ENCODE measurements around the gene EPC2.

Gene EPC2

DNA sequence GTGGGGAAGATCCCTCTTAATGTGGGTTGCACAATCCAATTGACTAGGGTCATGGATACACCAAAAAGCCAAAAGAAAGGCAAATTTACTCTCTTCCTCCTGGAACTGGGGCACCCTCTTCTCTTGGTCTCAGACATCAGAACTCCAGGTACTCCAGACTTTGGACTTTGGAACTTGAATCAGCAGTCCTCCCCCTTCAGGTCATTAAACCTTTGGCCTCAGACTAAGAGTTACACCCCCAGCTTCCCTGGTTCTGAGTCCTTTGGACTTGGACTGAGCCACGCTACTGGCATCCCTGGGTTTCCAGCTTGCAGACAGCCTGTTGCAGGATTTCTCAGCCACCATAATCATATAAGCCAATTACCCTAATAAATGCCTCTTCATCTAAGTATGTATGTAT, 179.6 kb downstream of the EPC2 start:
- Mint-ChIP-seq H3K9me3 (peaks cover 5% of the 10 kb centered on the region in 2 donors), H3K36me3 (ENCODE audit: insufficient read depth) (no peaks in the 10 kb centered on the region), H3K27me3 (peaks cover 8 to 14% of the 10 kb centered on the region in 2 donors), H3K4me3 (no peak overlapping the region), H3K4me1 (ENCODE audit: low read depth in 2 of 2) (no peaks in the 10 kb centered on the region), H3K27ac (no peak overlapping the region)
- DNase-seq: no peak
- no peak for ATAC-seq (replicated peaks)

DNA sequence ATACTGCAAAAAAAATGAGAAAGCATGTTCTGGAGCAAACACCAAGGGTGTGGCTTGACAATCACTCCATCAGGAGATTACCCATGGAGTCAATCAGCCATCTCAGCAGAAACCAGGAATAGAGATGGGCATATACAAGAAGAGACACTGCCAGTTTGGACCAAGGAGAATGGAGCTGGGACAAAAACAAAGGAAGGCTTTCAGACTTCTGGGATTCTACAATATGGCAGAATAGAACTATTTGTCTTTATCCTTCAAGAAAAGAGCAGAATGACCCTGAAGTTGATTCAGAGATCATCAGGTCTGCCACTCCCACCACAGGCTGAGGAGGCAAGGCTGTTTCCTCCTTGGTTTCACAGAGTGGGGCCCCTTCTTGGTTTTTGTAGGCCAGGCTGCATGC, 182.2 kb downstream of the EPC2 start:
- Mint-ChIP-seq H3K27me3 (peaks cover 24 to 30% of the 10 kb centered on the region in 2 donors), H3K4me1 (ENCODE audit: low read depth in 2 of 2) (no peaks in the 10 kb centered on the region), H3K9me3 (peaks cover 5 to 6% of the 10 kb centered on the region in 2 donors), H3K27ac (no peak overlapping the region), H3K36me3 (ENCODE audit: insufficient read depth) (no peaks in the 10 kb centered on the region), H3K4me3 (no peak overlapping the region)
- no peak for DNase-seq
- no peak for ATAC-seq (replicated peaks)

DNA sequence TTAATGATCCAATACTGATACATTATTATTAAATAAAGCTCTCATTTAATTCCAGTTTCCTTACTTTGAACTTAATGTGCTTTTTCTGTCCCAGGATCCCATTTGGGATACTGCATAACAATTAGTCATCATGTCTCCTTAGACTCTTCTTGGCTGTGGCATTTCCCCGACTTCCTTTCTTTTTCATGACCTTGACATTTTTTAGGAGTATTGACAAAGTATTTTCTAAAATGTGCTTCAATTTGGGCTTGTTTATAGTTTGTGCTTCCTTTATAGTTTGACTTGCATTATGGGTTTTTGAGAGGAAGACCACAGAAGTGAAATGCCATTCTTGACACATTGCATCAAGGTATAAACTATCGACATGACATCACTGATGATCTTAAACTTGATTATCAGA, 184.4 kb downstream of the EPC2 start:
- H3K4me3 Mint-ChIP-seq: no peak overlapping the region
- H3K27ac Mint-ChIP-seq: no peak overlapping the region
- ATAC-seq (replicated peaks): no peak
- no peaks in the 10 kb centered on the region for H3K36me3 Mint-ChIP-seq (ENCODE audit: insufficient read depth)
- no peak for DNase-seq
- no peaks in the 10 kb centered on the region for H3K4me1 Mint-ChIP-seq (ENCODE audit: low read depth in 2 of 2)
- peaks cover 5 to 6% of the 10 kb centered on the region in 2 donors for H3K9me3 Mint-ChIP-seq
- peaks cover 25 to 32% of the 10 kb centered on the region in 2 donors for H3K27me3 Mint-ChIP-seq

DNA sequence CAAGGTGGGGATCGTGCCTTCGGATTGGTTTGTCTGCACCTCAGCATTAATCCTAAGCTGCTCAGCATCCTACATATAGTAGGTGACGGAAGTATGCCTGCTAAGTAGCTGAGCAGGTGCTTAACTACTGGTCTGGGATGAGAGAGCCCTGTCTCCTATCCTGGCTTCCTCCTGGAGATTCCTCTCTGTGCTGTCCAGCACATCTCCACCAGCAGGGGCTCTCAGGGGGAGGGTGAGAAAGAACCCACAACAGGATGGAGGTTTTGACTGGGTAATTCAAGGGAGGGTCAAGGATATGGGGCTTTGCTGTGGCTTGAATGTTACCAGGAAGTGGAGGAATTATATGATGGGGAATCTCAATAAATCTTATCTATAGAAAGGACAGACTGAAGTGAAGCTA, 185.1 kb downstream of the EPC2 start:
- no peak for ATAC-seq (replicated peaks)
- Mint-ChIP-seq H3K9me3 (peaks cover 5 to 6% of the 10 kb centered on the region in 2 donors), H3K36me3 (ENCODE audit: insufficient read depth) (no peaks in the 10 kb centered on the region), H3K4me1 (ENCODE audit: low read depth in 2 of 2) (no peaks in the 10 kb centered on the region), H3K4me3 (no peak overlapping the region), H3K27ac (no peak overlapping the region), H3K27me3 (peaks cover 28 to 33% of the 10 kb centered on the region in 2 donors)
- no peak for DNase-seq

DNA sequence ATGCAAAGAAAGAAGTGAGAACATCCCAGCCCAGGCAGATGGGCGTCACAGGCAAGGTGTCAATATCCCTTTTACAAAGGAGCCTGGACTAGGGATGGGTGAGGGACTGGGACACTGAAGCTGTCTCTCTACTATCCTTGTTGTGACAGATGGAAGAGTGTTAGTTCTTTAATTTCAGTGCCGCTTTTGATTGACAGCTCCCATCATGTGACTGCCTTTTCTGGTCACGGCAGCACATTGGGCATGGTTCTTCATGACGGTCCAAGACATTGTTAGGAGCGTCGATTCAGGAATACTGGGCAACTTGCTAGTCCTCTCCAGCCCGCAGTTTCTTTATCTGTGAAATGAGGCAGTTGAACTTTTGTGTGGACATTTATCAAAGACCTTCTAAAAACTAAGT, 188.1 kb downstream of the EPC2 start:
- ATAC-seq (replicated peaks) (no peak), DNase-seq (no peak)

More for the DNA sequence above, 188.1 kb downstream of the EPC2 start:
- H3K27me3 Mint-ChIP-seq: peaks cover 32 to 52% of the 10 kb centered on the region in 2 donors
- no peaks in the 10 kb centered on the region for H3K36me3 Mint-ChIP-seq (ENCODE audit: insufficient read depth)
- H3K27ac Mint-ChIP-seq: no peak overlapping the region
- no peak overlapping the region for H3K4me3 Mint-ChIP-seq
- H3K4me1 Mint-ChIP-seq (ENCODE audit: low read depth in 2 of 2): no peaks in the 10 kb centered on the region
- H3K9me3 Mint-ChIP-seq: peaks cover 0 to 2% of the 10 kb centered on the region in 2 donors

Measured in effector memory CD8-positive, alpha-beta T cell (primary cell).